DOHH2 (cell line): Measurements from ENCODE around the gene ITGB5.

Experiments used
- H3F3A ChIP-seq: fragments of 200-600 bp; sonication (generic), shearing (Covaris generic); 2 replicates; pipeline ENCODE4 v1.6.0; 2016; ENCODE audit warnings: antibody characterized with exemption, mild to moderate bottlenecking; ENCODE audit not compliant: control insufficient read depth, insufficient read depth
- H3K27ac ChIP-seq: fragments of 200-600 bp; sonication (generic); 2 replicates; pipeline ENCODE4 v1.5.1; 2014; ENCODE audit warnings: low read depth, mild to moderate bottlenecking, low read length, moderate library complexity
- H3K27me3 ChIP-seq: fragments of 200-600 bp; sonication (generic); 2 replicates; pipeline ENCODE4 v1.6.1; 2014; ENCODE audit warnings: mild to moderate bottlenecking, low read length, mixed read lengths; ENCODE audit not compliant: control insufficient read depth
- H3K36me3 ChIP-seq: fragments of 200-600 bp; sonication (generic); 2 replicates; pipeline ENCODE4 v1.6.1; 2014; ENCODE audit warnings: mild to moderate bottlenecking, low read length, moderate library complexity, mixed read lengths; ENCODE audit not compliant: control insufficient read depth
- H3K4me1 ChIP-seq: fragments of 200-600 bp; sonication (generic); 2 replicates; pipeline ENCODE4 v1.6.1; 2014; ENCODE audit warnings: mild to moderate bottlenecking, low read length, mixed read lengths; ENCODE audit not compliant: control insufficient read depth
- H3K4me2 ChIP-seq: fragments of 200-600 bp; sonication (generic); 2 replicates; pipeline ENCODE4 v1.6.0; 2014; ENCODE audit warnings: mild to moderate bottlenecking, low read length, moderate library complexity
- H3K4me3 ChIP-seq: fragments of 200-600 bp; sonication (generic); 2 replicates; pipeline ENCODE4 v1.5.1; 2014; ENCODE audit warnings: mild to moderate bottlenecking, low read length, mixed read lengths
- H3K79me2 ChIP-seq: fragments of 200-600 bp; sonication (generic); 2 replicates; pipeline ENCODE4 v1.6.1; 2014; ENCODE audit warnings: mild to moderate bottlenecking, low read length, mixed read lengths; ENCODE audit not compliant: control insufficient read depth
- H3K9me2 ChIP-seq: fragments of 200-600 bp; sonication (generic); replicated peaks from 2 replicates; pipeline ENCODE4 v1.6.1; 2014; ENCODE audit warnings: mild to moderate bottlenecking, low read length, mixed read lengths; ENCODE audit not compliant: control insufficient read depth
- H3K9me3 ChIP-seq: fragments of 200-600 bp; sonication (generic); 2 replicates; pipeline ENCODE4 v1.6.1; 2014; ENCODE audit warnings: antibody characterized with exemption, low read length, mixed read lengths; ENCODE audit not compliant: control insufficient read depth, insufficient read depth
- H4K20me1 ChIP-seq: fragments of 200-600 bp; sonication (generic); 2 replicates; pipeline ENCODE4 v1.6.0; 2014; ENCODE audit warnings: low read depth, mild to moderate bottlenecking, antibody characterized with exemption, low read length, moderate library complexity; ENCODE audit not compliant: control insufficient read depth, insufficient read depth
- CTCF ChIP-seq: fragments of 200-600 bp; sonication (generic); IDR thresholded peaks from one replicate; pipeline ENCODE4 v1.5.1; 2014; ENCODE audit warnings: antibody characterized with exemption, mild to moderate bottlenecking, low read depth, low read length; ENCODE audit not compliant: poor library complexity, severe bottlenecking
- EZH2phosphoT487 ChIP-seq: fragments of 200-600 bp; sonication (generic); IDR thresholded peaks from 2 replicates; pipeline ENCODE4 v1.6.1; 2017; ENCODE audit warnings: borderline replicate concordance, mild to moderate bottlenecking, antibody characterized with exemption, low read length, moderate library complexity, mixed read lengths

Gene ITGB5

DNA sequence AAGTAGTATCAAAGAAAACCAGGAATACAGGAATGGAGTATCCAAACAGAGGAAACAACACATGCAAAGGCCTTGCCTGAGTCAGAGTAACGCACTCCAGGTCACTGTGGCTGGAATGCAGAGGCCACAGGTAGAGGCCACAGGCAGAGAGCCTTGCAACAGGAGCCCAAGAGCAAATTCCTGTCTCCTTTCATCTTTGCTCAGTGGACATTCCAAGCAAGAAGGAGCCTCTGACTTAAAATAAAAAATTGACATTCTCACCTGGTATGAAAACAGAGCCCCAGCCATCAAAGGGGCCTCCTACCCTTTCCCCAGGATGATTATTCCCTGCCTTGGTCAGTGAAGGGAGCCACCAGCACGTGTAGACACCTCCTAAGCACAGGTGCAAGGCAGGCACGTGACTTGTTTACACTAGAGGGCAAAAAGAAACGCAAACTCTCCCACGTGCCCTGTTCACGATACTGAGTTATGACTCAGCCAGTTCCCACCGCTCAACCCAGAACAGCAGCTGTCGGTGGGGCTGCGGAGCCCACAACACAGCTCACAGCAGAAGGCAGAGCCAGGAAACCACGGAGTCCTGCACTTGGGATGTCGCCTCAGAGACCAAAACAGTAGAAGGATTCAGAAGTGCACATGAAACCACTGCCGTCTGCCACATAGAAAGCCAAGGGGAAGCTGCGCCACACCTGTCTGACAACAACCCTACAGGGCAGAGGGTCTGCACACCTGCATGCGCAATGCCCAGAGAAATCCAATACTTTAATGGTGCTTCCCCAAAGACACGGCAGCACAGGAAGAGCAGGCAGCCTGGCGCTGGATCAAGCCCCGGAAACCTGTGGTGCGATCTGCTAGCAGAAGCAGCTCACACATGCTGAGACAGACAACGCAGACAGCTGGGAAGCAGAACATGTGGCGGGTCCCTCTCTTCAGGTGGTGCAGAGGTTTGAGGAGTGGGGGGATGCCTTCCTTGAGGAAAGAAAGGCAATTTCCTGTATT, 52.1 kb downstream of the ITGB5 start:
- Histone ChIP-seq H4K20me1 (no peaks in the 10 kb centered on the region), H3F3A (no peaks in the 10 kb centered on the region), H3K79me2 (no peaks in the 10 kb centered on the region), H3K36me3 (no peaks in the 10 kb centered on the region), H3K4me2 (peak overlapping the region; percentile 45), H3K9me2 (no peaks in the 10 kb centered on the region), H3K4me3 (no peak overlapping the region; the same call in 1 of the 2 replicates), H3K27ac (no peak overlapping the region), H3K9me3 (no peaks in the 10 kb centered on the region), H3K4me1 (peaks cover 7% of the 10 kb centered on the region), H3K27me3 (peaks cover 24% of the 10 kb centered on the region)
- TF ChIP-seq EZH2phosphoT487 (no peak), CTCF (no peak)

- Histone ChIP-seq H3F3A (no peaks in the 10 kb centered on the region), H3K36me3 (no peaks in the 10 kb centered on the region), H3K4me3 (no peak overlapping the region), H3K27ac (no peak overlapping the region), H3K27me3 (peaks cover 24% of the 10 kb centered on the region), H3K4me2 (no peak overlapping the region), H3K9me3 (no peaks in the 10 kb centered on the region), H3K9me2 (no peaks in the 10 kb centered on the region), H3K4me1 (peaks cover 10% of the 10 kb centered on the region), H3K79me2 (no peaks in the 10 kb centered on the region), H4K20me1 (no peaks in the 10 kb centered on the region)
- TF ChIP-seq EZH2phosphoT487 (no peak), CTCF (no peak)
Measured at GRCh38 chr3:124833710-124834332, 53.3 kb downstream of the ITGB5 start.

- Histone ChIP-seq H3K27ac (no peak overlapping the region), H3K9me3 (no peaks in the 10 kb centered on the region), H4K20me1 (no peaks in the 10 kb centered on the region), H3K4me3 (no peak overlapping the region), H3K9me2 (no peaks in the 10 kb centered on the region), H3K27me3 (peaks cover 24% of the 10 kb centered on the region), H3K4me2 (no peak overlapping the region), H3K79me2 (no peaks in the 10 kb centered on the region), H3F3A (no peaks in the 10 kb centered on the region), H3K4me1 (peaks cover 10% of the 10 kb centered on the region), H3K36me3 (no peaks in the 10 kb centered on the region)
- no peak for TF ChIP-seq EZH2phosphoT487
- no peak for TF ChIP-seq CTCF
Measured at GRCh38 chr3:124832782-124833709, 54.1 kb downstream of the ITGB5 start.
